ENCODE data around the gene CERS6. TPM values are rescaled to one million over a fixed set of nuclear protein-coding genes. Genes with fewer than 3 reads are reported as not detected.

CERS6 gene
- total RNA-seq, 4 donors from 2014 or later: 46.6 to 67.7 (median 53.6) TPM

DNA sequence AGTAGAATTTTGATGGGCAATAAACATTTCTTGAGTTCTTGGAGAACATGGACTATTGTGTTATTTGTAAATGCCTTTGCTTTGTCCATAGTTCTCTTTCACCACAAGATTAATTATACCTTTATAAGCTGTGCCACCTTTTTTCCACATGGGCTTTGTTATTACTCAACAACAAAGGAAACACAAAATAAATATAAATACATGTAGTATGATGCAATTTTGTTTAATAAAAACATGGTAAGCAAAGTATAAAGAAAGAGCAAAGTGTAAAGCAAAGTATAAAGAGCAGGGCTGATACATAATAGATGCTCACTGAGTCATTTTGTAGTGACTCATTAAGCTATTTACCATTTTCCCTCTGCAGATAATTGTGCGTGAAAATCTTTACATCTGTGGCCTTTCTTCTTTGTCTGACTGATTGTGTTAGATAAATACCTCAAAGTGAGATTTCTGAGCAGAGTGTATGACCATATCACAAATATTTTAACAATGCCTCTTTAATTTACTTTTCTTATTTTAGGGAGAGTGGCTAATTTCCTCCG is 80.9 kb downstream of the CERS6 start:
- peaks cover 0 to 17% (median 15%) of the 10 kb centered on the region in 4 donors for H3K9me3 ChIP-seq
- intact Hi-C loops (cut with DNase I): no loop called here
- H3K36me3 ChIP-seq: no peaks in the 10 kb centered on the region
- H3K27ac ChIP-seq (replicated peaks in 1 of 4): no peak overlapping the region
- peaks cover 0 to 10% (median 7%) of the 10 kb centered on the region in 4 donors for H3K4me1 ChIP-seq
- no peak for DNase-seq (ENCODE audit: extremely low spot score)
- 87% methylated on average over 2 of the region's 2 CpGs for WGBS
- H3K27me3 ChIP-seq: no peaks in the 10 kb centered on the region
- no peak for TF ChIP-seq POLR2AphosphoS5 (IDR thresholded peaks at IDR 0.05)
- no peak for TF ChIP-seq POLR2A (IDR thresholded peaks at IDR 0.05; ENCODE audit: low read depth)
- no peak for TF ChIP-seq EP300 (IDR thresholded peaks at IDR 0.05)
- TF ChIP-seq, protein P1, sequence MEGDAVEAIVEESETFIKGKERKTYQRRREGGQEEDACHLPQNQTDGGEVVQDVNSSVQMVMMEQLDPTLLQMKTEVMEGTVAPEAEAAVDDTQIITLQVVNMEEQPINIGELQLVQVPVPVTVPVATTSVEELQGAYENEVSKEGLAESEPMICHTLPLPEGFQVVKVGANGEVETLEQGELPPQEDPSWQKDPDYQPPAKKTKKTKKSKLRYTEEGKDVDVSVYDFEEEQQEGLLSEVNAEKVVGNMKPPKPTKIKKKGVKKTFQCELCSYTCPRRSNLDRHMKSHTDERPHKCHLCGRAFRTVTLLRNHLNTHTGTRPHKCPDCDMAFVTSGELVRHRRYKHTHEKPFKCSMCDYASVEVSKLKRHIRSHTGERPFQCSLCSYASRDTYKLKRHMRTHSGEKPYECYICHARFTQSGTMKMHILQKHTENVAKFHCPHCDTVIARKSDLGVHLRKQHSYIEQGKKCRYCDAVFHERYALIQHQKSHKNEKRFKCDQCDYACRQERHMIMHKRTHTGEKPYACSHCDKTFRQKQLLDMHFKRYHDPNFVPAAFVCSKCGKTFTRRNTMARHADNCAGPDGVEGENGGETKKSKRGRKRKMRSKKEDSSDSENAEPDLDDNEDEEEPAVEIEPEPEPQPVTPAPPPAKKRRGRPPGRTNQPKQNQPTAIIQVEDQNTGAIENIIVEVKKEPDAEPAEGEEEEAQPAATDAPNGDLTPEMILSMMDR (IDR thresholded peaks at IDR 0.05): no peak
- no peak overlapping the region for H3K4me3 ChIP-seq

DNA sequence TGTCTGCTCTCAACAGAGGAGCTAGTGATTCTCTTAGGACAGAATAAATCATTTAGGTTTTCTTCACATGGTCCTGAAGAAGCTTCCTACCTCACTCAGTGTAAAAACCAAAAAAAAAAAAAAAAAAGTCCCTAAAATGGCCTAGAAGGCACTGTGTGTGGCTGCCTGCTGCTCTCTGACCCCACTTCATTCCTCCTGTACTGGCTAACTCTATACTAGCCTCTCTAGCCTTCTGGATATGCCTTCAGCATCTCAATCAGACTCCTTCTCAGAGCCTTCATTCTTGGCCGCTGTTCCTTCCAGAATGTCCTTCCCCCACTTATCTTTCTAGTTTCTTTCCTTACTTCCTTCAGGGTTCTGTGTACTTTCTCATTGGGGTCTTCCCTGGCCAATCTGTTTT is 82.1 kb downstream of the CERS6 start:
- H3K4me1 ChIP-seq: peaks cover 3 to 14% (median 10%) of the 10 kb centered on the region in 4 donors
- TF ChIP-seq POLR2AphosphoS5 (IDR thresholded peaks at IDR 0.05) (no peak), EP300 (IDR thresholded peaks at IDR 0.05) (no peak), POLR2A (IDR thresholded peaks at IDR 0.05; ENCODE audit: low read depth) (no peak)
- TF ChIP-seq, protein P1 (IDR thresholded peaks at IDR 0.05): no peak
- H3K27ac ChIP-seq (replicated peaks in 1 of 4): no peak overlapping the region
- peaks cover 0 to 17% (median 15%) of the 10 kb centered on the region in 4 donors for H3K9me3 ChIP-seq
- intact Hi-C loops (cut with DNase I): no loop called here
- WGBS: 88% methylated on average over 1 of the region's 1 CpG
- no peaks in the 10 kb centered on the region for H3K27me3 ChIP-seq
- no peak for DNase-seq (ENCODE audit: extremely low spot score)
- no peaks in the 10 kb centered on the region for H3K36me3 ChIP-seq
- H3K4me3 ChIP-seq: no peak overlapping the region

DNA sequence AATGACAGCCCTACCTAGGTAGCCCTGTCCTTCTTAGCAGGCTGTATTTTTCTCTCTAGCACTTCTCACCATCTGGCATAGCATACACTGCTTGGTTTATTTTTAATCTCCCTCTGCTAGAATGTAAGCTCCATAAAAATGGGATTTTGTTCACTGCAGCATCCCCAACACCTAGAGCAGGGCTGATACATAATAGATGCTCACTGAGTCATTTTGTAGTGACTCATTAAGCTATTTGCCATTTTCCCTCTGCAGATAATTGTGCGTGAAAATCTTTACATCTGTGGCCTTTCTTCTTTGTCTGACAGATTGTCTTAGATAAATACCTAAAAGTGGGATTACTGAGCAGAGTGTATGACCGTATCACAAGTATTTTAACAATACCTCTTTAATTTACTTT is 82.5 kb downstream of the CERS6 start:
- H3K36me3 ChIP-seq: no peaks in the 10 kb centered on the region
- no peak for DNase-seq (ENCODE audit: extremely low spot score)
- H3K4me1 ChIP-seq: peaks cover 3 to 14% (median 10%) of the 10 kb centered on the region in 4 donors
- intact Hi-C loops (cut with DNase I): no loop called here
- TF ChIP-seq, protein P1 (IDR thresholded peaks at IDR 0.05): no peak
- no peak overlapping the region for H3K27ac ChIP-seq (replicated peaks in 1 of 4)
- no peak overlapping the region for H3K4me3 ChIP-seq
- H3K27me3 ChIP-seq: no peaks in the 10 kb centered on the region
- WGBS: 77% methylated on average over 2 of the region's 2 CpGs
- H3K9me3 ChIP-seq: peaks cover 0 to 17% (median 15%) of the 10 kb centered on the region in 4 donors

DNA sequence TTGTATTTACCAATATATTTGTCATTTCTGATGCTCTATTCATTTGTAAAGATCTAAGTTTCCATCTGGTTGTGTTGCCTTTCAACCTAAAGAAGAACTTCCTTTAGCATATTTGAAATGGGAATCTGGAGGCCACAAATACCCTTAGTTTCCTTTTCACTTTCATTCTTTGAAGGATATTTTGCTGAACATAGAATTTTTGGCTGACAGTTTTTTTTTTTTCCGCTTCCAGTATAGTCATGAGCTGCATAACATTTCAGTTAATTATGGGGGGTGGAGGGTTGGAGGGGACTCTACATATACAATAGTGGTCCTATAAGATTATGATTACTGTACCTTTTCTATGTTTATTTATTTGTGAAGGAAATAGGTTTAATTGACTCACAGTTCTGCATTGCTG is 83.9 kb downstream of the CERS6 start:
- no peak for TF ChIP-seq EP300 (IDR thresholded peaks at IDR 0.05)
- TF ChIP-seq, protein P1 (IDR thresholded peaks at IDR 0.05): no peak
- no peak for TF ChIP-seq POLR2AphosphoS5 (IDR thresholded peaks at IDR 0.05)
- no peak for TF ChIP-seq POLR2A (IDR thresholded peaks at IDR 0.05; ENCODE audit: low read depth)
- WGBS: 100% methylated on average over 1 of the region's 1 CpG

DNA sequence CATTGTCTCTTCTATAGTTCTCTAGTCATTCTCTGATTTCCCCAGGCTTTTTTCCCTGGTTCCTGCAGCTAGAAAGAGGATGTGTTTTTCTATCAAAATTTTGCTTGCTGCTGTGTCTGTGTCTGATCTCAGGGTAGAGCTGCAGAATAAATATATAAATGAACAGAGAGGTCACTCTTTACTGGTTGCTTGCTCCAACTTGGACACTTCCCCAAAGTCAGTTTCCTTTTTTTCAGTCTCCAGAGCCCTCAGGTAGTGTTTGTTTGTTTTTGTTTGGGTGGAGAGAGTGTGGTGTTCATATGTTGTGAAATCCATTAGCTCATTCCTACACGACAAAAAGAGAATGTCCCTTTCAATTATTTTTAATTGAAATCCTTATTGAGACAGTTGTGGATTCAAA is 85.8 kb downstream of the CERS6 start:
- no peaks in the 10 kb centered on the region for H3K36me3 ChIP-seq
- H3K9me3 ChIP-seq: peaks cover 0 to 17% (median 15%) of the 10 kb centered on the region in 4 donors
- DNase-seq (ENCODE audit: extremely low spot score): no peak
- peaks cover 10 to 23% (median 12%) of the 10 kb centered on the region in 4 donors for H3K4me1 ChIP-seq
- no peak overlapping the region for H3K27ac ChIP-seq (replicated peaks in 1 of 4)
- WGBS: 61% methylated on average over 1 of the region's 1 CpG
- H3K27me3 ChIP-seq: no peaks in the 10 kb centered on the region
- H3K4me3 ChIP-seq: no peak overlapping the region
- intact Hi-C loops (cut with DNase I): no loop called here
- TF ChIP-seq EP300 (IDR thresholded peaks at IDR 0.05) (no peak), POLR2A (IDR thresholded peaks at IDR 0.05; ENCODE audit: low read depth) (no peak), POLR2AphosphoS5 (IDR thresholded peaks at IDR 0.05) (no peak)
- TF ChIP-seq, protein P1 (IDR thresholded peaks at IDR 0.05): no peak

More for the DNA sequence above, 83.9 kb downstream of the CERS6 start:
- Histone ChIP-seq H3K4me1 (peaks cover 3 to 14% (median 10%) of the 10 kb centered on the region in 4 donors), H3K4me3 (no peak overlapping the region), H3K27me3 (no peaks in the 10 kb centered on the region), H3K27ac (replicated peaks in 1 of 4) (no peak overlapping the region), H3K9me3 (peaks cover 0 to 17% (median 15%) of the 10 kb centered on the region in 4 donors), H3K36me3 (no peaks in the 10 kb centered on the region)
- intact Hi-C loops (cut with DNase I): no loop called here
- DNase-seq (ENCODE audit: extremely low spot score): no peak

Data from esophagus muscularis mucosa (tissue), 4 donors.